Measurements from ENCODE around the gene GPRIN3.

The GPRIN3 gene

DNA sequence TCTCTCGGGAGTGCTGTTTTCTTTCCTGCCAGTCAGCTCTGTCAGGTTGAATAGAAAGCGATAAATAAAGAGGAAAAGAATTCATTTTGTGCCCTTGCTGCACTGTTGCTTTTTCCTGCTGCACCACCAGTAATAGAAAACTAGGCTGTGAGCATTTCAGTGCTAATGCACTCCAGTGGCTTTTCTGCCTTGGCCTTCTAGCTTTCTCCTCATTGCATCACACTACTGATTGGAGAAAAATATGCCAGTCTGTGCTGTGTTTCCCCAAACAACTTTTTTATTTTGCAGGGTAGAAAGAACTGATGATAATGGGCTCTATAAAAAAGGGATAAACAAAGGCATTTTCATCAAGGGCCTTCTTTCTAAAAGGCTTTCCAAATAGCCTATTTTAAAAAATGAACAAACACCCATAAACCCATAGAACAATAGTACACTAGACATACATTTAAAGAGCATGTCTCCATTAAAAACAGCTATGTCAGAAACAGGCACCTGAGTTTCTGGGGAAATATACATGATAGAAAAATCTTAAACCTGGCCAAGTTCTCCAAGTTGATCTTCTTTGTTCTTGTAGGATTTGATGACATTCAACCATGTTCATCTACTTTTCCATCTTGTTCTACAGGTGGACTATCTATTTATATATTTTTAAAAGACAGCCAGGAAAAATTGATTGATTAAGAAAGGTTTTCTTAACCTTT lies 86.3 kb downstream of the GPRIN3 start:
- Histone ChIP-seq H3K36me3 (ENCODE audit: insufficient read depth, low read length) (no peaks in the 10 kb centered on the region), H3K79me2 (ENCODE audit: insufficient read depth, low read length) (no peaks in the 10 kb centered on the region), H3K27me3 (ENCODE audit: insufficient read depth, low read length, poor library complexity) (no peaks in the 10 kb centered on the region), H4K20me1 (ENCODE audit: insufficient read depth, low read length) (no peaks in the 10 kb centered on the region), H3K9me3 (ENCODE audit: insufficient read depth, low read length, severe bottlenecking) (no peaks in the 10 kb centered on the region), H2AFZ (ENCODE audit: low read depth, low read length) (no peak overlapping the region), H3K27ac (ENCODE audit: low read length) (no peak overlapping the region), H3K9ac (ENCODE audit: low read depth, low read length) (no peak overlapping the region), H3K4me2 (ENCODE audit: insufficient read depth, low read length) (no peak overlapping the region), H3K4me1 (ENCODE audit: insufficient read depth, low read length) (no peaks in the 10 kb centered on the region), H3K4me3 (ENCODE audit: low read depth in 1 of 2, low read length in 2 of 2) (no peak overlapping the region)
- ATAC-seq (ENCODE audit: insufficient read depth, low read depth) (no peak), DNase-seq (no peak)
- TF ChIP-seq EZH2 (IDR thresholded peaks at IDR 0.05; ENCODE audit: borderline replicate concordance, low read depth, low read length, severe bottlenecking), result no peak
- TF ChIP-seq, protein P1, sequence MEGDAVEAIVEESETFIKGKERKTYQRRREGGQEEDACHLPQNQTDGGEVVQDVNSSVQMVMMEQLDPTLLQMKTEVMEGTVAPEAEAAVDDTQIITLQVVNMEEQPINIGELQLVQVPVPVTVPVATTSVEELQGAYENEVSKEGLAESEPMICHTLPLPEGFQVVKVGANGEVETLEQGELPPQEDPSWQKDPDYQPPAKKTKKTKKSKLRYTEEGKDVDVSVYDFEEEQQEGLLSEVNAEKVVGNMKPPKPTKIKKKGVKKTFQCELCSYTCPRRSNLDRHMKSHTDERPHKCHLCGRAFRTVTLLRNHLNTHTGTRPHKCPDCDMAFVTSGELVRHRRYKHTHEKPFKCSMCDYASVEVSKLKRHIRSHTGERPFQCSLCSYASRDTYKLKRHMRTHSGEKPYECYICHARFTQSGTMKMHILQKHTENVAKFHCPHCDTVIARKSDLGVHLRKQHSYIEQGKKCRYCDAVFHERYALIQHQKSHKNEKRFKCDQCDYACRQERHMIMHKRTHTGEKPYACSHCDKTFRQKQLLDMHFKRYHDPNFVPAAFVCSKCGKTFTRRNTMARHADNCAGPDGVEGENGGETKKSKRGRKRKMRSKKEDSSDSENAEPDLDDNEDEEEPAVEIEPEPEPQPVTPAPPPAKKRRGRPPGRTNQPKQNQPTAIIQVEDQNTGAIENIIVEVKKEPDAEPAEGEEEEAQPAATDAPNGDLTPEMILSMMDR (IDR thresholded peaks at IDR 0.05; ENCODE audit: borderline replicate concordance, extremely low read depth, low read length, poor library complexity, severe bottlenecking), result no peak

- Histone ChIP-seq H3K4me1 (ENCODE audit: insufficient read depth, low read length) (no peaks in the 10 kb centered on the region), H2AFZ (ENCODE audit: low read depth, low read length) (no peak overlapping the region), H4K20me1 (ENCODE audit: insufficient read depth, low read length) (no peaks in the 10 kb centered on the region), H3K9ac (ENCODE audit: low read depth, low read length) (no peak overlapping the region), H3K27ac (ENCODE audit: low read length) (no peak overlapping the region), H3K27me3 (ENCODE audit: insufficient read depth, low read length, poor library complexity) (no peaks in the 10 kb centered on the region), H3K79me2 (ENCODE audit: insufficient read depth, low read length) (no peaks in the 10 kb centered on the region), H3K36me3 (ENCODE audit: insufficient read depth, low read length) (no peaks in the 10 kb centered on the region), H3K4me2 (ENCODE audit: insufficient read depth, low read length) (no peak overlapping the region), H3K9me3 (ENCODE audit: insufficient read depth, low read length, severe bottlenecking) (no peaks in the 10 kb centered on the region), H3K4me3 (ENCODE audit: low read depth in 1 of 2, low read length in 2 of 2) (no peak overlapping the region)
- DNase-seq (no peak), ATAC-seq (ENCODE audit: insufficient read depth, low read depth) (no peak)
- TF ChIP-seq EZH2 (IDR thresholded peaks at IDR 0.05; ENCODE audit: borderline replicate concordance, low read depth, low read length, severe bottlenecking), result no peak
- TF ChIP-seq, protein P1 (IDR thresholded peaks at IDR 0.05; ENCODE audit: borderline replicate concordance, extremely low read depth, low read length, poor library complexity, severe bottlenecking), result no peak
These were observed 89.0 kb downstream of the GPRIN3 start for GRCh38 chr4:89218587-89218986.

DNA sequence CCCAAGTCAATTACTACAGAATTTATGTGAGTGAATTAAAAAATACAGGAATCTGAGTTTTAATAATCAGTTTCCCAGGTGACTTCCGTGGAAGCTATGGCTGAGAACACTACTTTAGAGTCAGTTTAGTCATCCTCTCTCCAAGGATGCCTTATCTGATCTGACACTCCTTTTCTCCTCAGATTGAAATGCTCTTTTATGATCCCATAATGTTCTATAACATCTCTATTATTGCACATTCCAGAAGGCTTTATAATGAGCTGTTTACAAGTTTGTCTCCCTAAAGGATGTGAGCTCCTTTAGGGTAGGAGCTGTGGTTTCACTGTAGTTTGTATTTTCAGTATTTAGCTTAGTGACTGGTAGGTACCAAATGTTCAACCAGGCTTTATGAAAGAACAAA lies 90.0 kb downstream of the GPRIN3 start:
- DNase-seq (no peak), ATAC-seq (ENCODE audit: insufficient read depth, low read depth) (no peak)
- H4K20me1 ChIP-seq (ENCODE audit: insufficient read depth, low read length), result no peaks in the 10 kb centered on the region
- no peaks in the 10 kb centered on the region for H3K4me1 ChIP-seq (ENCODE audit: insufficient read depth, low read length)
- no peak overlapping the region for H3K9ac ChIP-seq (ENCODE audit: low read depth, low read length)
- no peak overlapping the region for H3K27ac ChIP-seq (ENCODE audit: low read length)
- H3K4me3 ChIP-seq (ENCODE audit: low read depth in 1 of 2, low read length in 2 of 2), result no peak overlapping the region
- H2AFZ ChIP-seq (ENCODE audit: low read depth, low read length), result no peak overlapping the region
- no peaks in the 10 kb centered on the region for H3K79me2 ChIP-seq (ENCODE audit: insufficient read depth, low read length)
- H3K9me3 ChIP-seq (ENCODE audit: insufficient read depth, low read length, severe bottlenecking), result no peaks in the 10 kb centered on the region
- no peaks in the 10 kb centered on the region for H3K36me3 ChIP-seq (ENCODE audit: insufficient read depth, low read length)
- no peak overlapping the region for H3K4me2 ChIP-seq (ENCODE audit: insufficient read depth, low read length)
- TF ChIP-seq, protein P1 (IDR thresholded peaks at IDR 0.05; ENCODE audit: borderline replicate concordance, extremely low read depth, low read length, poor library complexity, severe bottlenecking), result no peak
- TF ChIP-seq EZH2 (IDR thresholded peaks at IDR 0.05; ENCODE audit: borderline replicate concordance, low read depth, low read length, severe bottlenecking), result no peak
- no peaks in the 10 kb centered on the region for H3K27me3 ChIP-seq (ENCODE audit: insufficient read depth, low read length, poor library complexity)

All from DND-41 (cell line).